Parathyroid adenoma (tissue), 2 donors: Measurements from ENCODE around the gene ZC3H7B.

Source experiments
- H2AFZ ChIP-seq: fragments of 300-600 bp; sonication (generic); one replicate; pipeline ENCODE4 v1.7.0; 2017; ENCODE audit warnings: antibody characterized with exemption, mild to moderate bottlenecking
- H3K27ac ChIP-seq: fragments of 300-600 bp; sonication (generic); one replicate; pipeline ENCODE4 v1.7.0; 2017
- H3K27me3 ChIP-seq: fragments of 300-600 bp; sonication (generic); one replicate; pipeline ENCODE4 v1.7.0; 2017; ENCODE audit warnings: low read length; ENCODE audit not compliant: control insufficient read depth, insufficient read depth
- H3K36me3 ChIP-seq: fragments of 300-600 bp; sonication (generic); one replicate; pipeline ENCODE4 v1.7.0; 2017; ENCODE audit warnings: low read length; ENCODE audit not compliant: control insufficient read depth, insufficient read depth
- H3K4me1 ChIP-seq: fragments of 300-600 bp; sonication (generic); one replicate; pipeline ENCODE4 v1.7.0; 2017; ENCODE audit warnings: control low read depth
- H3K4me2 ChIP-seq: fragments of 300-600 bp; sonication (generic); one replicate; pipeline ENCODE4 v1.7.0; 2017; ENCODE audit warnings: low read length
- H3K4me3 ChIP-seq: fragments of 300-600 bp; sonication (generic); one replicate; pipeline ENCODE4 v1.7.0; 2017; ENCODE audit warnings: low read depth, low read length
- H3K79me2 ChIP-seq: fragments of 300-600 bp; sonication (generic); one replicate; pipeline ENCODE4 v1.7.0; 2017; ENCODE audit warnings: control low read depth
- H3K9ac ChIP-seq: fragments of 300-600 bp; sonication (generic); one replicate; pipeline ENCODE4 v1.7.0; 2017; ENCODE audit warnings: mild to moderate bottlenecking
- H3K9me3 ChIP-seq: fragments of 300-600 bp; sonication (generic); one replicate; pipeline ENCODE4 v1.7.0; 2017; ENCODE audit warnings: low read length; ENCODE audit not compliant: control insufficient read depth
- TF ChIP-seq, protein P1 (sequence below): fragments of 300-600 bp; sonication (generic); IDR thresholded peaks from one replicate; pipeline ENCODE4 v1.7.0; 2017; ENCODE audit warnings: antibody characterized with exemption, mild to moderate bottlenecking
- donor health status: primary hyperparathyroidism.

Gene ZC3H7B

DNA sequence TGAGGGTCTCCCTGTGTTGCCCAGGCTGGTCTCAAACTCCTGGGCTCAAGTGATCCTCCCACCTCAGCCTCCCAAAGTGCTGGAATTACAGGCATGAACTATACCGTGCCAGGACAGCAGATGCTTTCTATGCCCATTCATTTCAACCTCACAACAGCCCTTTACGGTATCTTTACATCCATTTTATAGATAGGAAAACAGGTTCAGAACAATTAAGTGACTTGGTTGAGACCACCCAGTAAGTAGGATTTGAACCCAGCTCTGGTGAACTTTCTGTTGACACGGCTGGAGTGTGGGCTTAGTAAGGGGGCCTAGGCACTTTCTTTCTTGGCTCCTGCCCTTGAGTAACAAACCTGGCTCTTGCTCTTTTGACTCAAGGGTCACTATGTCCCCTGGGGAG, 106.1 kb downstream of the ZC3H7B start:
- Histone ChIP-seq H3K9me3 (no peaks in the 10 kb centered on the region), H2AFZ (no peak overlapping the region)
- TF ChIP-seq, protein P1, sequence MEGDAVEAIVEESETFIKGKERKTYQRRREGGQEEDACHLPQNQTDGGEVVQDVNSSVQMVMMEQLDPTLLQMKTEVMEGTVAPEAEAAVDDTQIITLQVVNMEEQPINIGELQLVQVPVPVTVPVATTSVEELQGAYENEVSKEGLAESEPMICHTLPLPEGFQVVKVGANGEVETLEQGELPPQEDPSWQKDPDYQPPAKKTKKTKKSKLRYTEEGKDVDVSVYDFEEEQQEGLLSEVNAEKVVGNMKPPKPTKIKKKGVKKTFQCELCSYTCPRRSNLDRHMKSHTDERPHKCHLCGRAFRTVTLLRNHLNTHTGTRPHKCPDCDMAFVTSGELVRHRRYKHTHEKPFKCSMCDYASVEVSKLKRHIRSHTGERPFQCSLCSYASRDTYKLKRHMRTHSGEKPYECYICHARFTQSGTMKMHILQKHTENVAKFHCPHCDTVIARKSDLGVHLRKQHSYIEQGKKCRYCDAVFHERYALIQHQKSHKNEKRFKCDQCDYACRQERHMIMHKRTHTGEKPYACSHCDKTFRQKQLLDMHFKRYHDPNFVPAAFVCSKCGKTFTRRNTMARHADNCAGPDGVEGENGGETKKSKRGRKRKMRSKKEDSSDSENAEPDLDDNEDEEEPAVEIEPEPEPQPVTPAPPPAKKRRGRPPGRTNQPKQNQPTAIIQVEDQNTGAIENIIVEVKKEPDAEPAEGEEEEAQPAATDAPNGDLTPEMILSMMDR: no peak

DNA sequence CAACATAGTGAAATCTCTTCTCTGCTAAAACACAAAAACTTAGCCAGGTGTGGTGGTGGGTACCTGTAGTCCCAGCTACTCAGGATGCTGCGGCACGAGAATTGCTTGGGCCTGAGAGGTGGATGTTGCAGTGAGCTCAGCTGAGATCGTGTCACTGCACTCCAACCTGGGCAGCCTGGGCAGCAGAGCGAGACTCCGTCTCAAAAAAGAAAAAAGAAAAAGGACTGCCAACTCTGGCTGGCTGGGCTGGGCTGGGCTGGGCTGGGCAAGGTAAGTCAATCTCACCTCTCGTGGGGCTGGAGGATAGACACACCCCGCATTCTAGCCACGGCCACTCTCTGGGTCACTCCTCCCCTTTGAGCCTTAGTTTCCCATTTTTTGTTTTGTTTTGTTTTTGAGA, 107.3 kb downstream of the ZC3H7B start:
- Histone ChIP-seq H3K79me2 (no peaks in the 10 kb centered on the region), H3K9ac (no peak overlapping the region), H3K4me3 (no peak overlapping the region), H3K27ac (no peak overlapping the region), H3K36me3 (no peaks in the 10 kb centered on the region), H3K4me1 (peaks cover 5% of the 10 kb centered on the region), H3K27me3 (no peaks in the 10 kb centered on the region), H2AFZ (no peak overlapping the region), H3K4me2 (no peak overlapping the region), H3K9me3 (no peaks in the 10 kb centered on the region)
- TF ChIP-seq, protein P1: no peak

More for the DNA sequence above, 106.1 kb downstream of the ZC3H7B start:
- no peak overlapping the region for H3K4me3 ChIP-seq
- H3K79me2 ChIP-seq: no peaks in the 10 kb centered on the region
- H3K27ac ChIP-seq: no peak overlapping the region
- no peak overlapping the region for H3K9ac ChIP-seq
- no peaks in the 10 kb centered on the region for H3K36me3 ChIP-seq
- H3K27me3 ChIP-seq: no peaks in the 10 kb centered on the region
- no peak overlapping the region for H3K4me2 ChIP-seq
- H3K4me1 ChIP-seq: peaks cover 5% of the 10 kb centered on the region
